ENCODE measurements around the gene TNKS1BP1. TPM values are rescaled to one million over a fixed set of nuclear protein-coding genes. Genes with fewer than 3 reads are reported as not detected.
A peak's percentile ranks its signal among the peaks of the same experiment; 100 is the strongest.

TNKS1BP1 gene
- total RNA-seq, 1 experiment from 2014 or later = 127 TPM

- ATAC-seq = peak; percentile 94
- peaks cover 46% of the 10 kb centered on the region for H3K9me3 Mint-ChIP-seq
- TF ChIP-seq SOX15 (CRISPR knock-in tag; IDR thresholded peaks at IDR 0.05) (no peak), STAT6 (CRISPR knock-in tag; conservative IDR thresholded peaks at IDR 0.05; ENCODE audit: low read depth) (no peak), ZMAT4 (CRISPR knock-in tag; IDR thresholded peaks at IDR 0.05) (no peak), TEAD4 (CRISPR knock-in tag; IDR thresholded peaks at IDR 0.05) (no peak), NFYB (CRISPR knock-in tag; conservative IDR thresholded peaks at IDR 0.05; ENCODE audit: low read depth) (no peak), ZSCAN18 (CRISPR knock-in tag; IDR thresholded peaks at IDR 0.05) (no peak), SMAD4 (CRISPR knock-in tag; IDR thresholded peaks at IDR 0.05) (no peak), GABPB1 (CRISPR knock-in tag; IDR thresholded peaks at IDR 0.05) (peak; percentile 68; the same call in 1 of the 2 replicates), PRRX2 (CRISPR knock-in tag; IDR thresholded peaks at IDR 0.05) (no peak), CTCF (IDR thresholded peaks at IDR 0.05) (peak; percentile 68), ZNF219 (CRISPR knock-in tag; IDR thresholded peaks at IDR 0.05; ENCODE audit: borderline replicate concordance) (no peak), FOXJ3 (CRISPR knock-in tag; IDR thresholded peaks at IDR 0.05; ENCODE audit: borderline replicate concordance) (no peak), MAX (CRISPR knock-in tag; IDR thresholded peaks at IDR 0.05) (peak; percentile 85), IRF1 (CRISPR knock-in tag; IDR thresholded peaks at IDR 0.05) (no peak), ARID4B (CRISPR knock-in tag; IDR thresholded peaks at IDR 0.05; ENCODE audit: borderline replicate concordance) (no peak), MXD4 (CRISPR knock-in tag; IDR thresholded peaks at IDR 0.05; ENCODE audit: borderline replicate concordance) (no peak), ETV6 (CRISPR knock-in tag; IDR thresholded peaks at IDR 0.05) (no peak), RORB (CRISPR knock-in tag; IDR thresholded peaks at IDR 0.05) (no peak), E2F4 (CRISPR knock-in tag; IDR thresholded peaks at IDR 0.05; ENCODE audit: borderline replicate concordance, low read depth) (no peak), ZNF121 (CRISPR knock-in tag; IDR thresholded peaks at IDR 0.05) (peak; percentile 82)
These were observed 46.7 kb downstream of the TNKS1BP1 start for GRCh38 chr11:57277845-57278720.

More at GRCh38 chr11:57277845-57278720, 46.7 kb downstream of the TNKS1BP1 start:
- POLR2A ChIA-PET = interaction anchor here (0.7 kb wide), 1 partner anchor 14 kb away, joined by 3 read pairs; no protein-coding TSS in a partner anchor
- DNase-seq (ENCODE audit: low spot score) = peak; percentile 83
- H3K4me3 Mint-ChIP-seq = peak overlapping the region; percentile 50
- peaks cover 18% of the 10 kb centered on the region for H3K27me3 Mint-ChIP-seq (ENCODE audit: low read depth)
- H3K4me1 Mint-ChIP-seq = peaks cover 24% of the 10 kb centered on the region
- CTCF ChIA-PET = interaction anchor here (1.0 to 3.8 kb wide), 9 partner anchors 8 to 147 kb away, joined by 3 to 42 read pairs (median 4); no protein-coding TSS in a partner anchor
- peak overlapping the region; percentile 67 for H3K27ac Mint-ChIP-seq
- H3K36me3 Mint-ChIP-seq = peaks cover 33% of the 10 kb centered on the region

Data from WTC11 (cell line).